DMS153 (cell line): Measurements from ENCODE around the gene SGCE.
"Not testable (repeated sequence)": the region's sequence is repeated elsewhere in the genome, so short reads cannot be mapped to it uniquely, and the experiment has no call there.

Experiments used
- DNase-seq: peaks from one replicate; lab custom pipeline; 2025; lab: John Stamatoyannopoulos, UW

The SGCE gene

DNA sequence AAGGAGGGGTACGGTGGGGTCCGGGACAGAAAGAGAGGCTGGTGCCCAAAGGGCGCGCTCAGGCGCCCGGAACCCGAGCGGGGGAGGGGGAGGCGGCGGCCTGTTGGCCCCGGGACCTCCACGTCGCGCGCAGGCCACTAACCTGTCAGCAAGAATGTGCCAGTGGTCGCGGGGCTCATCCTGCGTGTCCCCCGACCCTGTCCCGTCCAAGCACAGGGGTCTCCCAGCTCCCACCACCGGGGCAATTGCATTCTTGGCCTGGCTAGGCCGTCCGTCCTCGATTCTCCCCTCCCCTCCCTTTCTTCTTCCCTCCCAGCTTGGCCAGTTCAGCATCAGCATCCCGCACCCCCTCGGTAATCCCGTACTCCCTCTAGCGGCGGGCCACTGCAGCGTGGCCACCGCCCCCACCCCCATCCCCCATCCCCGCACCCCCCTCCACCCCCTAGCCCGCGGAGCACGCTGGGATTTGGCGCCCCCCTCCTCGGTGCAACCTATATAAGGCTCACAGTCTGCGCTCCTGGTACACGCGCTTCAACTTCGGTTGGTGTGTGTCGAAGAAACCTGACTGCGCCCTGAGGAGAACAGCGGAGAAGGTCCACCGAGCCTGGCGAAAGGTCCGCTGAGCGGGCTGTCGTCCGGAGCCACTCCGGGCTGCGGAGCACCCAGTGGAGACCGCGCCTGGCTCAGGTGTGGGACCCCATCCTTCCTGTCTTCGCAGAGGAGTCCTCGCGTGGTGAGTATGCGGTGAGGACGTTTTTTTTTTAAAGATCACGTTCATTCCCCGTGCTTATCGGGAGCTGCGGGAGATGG, at the start of gene SGCE:
SGCE (minus strand) TSS at position 286 of the 810 bp plus-strand sequence; CDS start at position 251, 35 bp downstream.
- DNase-seq, result peak; percentile 57

- DNase-seq, result not testable (repeated sequence)
Observed at GRCh38 chr7:94705155-94706021, 49.5 kb upstream of the SGCE start.

- peak; percentile 31 for DNase-seq
Observed at GRCh38 chr7:94701555-94701973, 45.6 kb upstream of the SGCE start.

GRCh38 chr7:94700926-94701554, 45.1 kb upstream of the SGCE start:
- DNase-seq, result peak; percentile 16

GRCh38 chr7:94698275-94698674, 42.3 kb upstream of the SGCE start:
- no peak for DNase-seq

DNA sequence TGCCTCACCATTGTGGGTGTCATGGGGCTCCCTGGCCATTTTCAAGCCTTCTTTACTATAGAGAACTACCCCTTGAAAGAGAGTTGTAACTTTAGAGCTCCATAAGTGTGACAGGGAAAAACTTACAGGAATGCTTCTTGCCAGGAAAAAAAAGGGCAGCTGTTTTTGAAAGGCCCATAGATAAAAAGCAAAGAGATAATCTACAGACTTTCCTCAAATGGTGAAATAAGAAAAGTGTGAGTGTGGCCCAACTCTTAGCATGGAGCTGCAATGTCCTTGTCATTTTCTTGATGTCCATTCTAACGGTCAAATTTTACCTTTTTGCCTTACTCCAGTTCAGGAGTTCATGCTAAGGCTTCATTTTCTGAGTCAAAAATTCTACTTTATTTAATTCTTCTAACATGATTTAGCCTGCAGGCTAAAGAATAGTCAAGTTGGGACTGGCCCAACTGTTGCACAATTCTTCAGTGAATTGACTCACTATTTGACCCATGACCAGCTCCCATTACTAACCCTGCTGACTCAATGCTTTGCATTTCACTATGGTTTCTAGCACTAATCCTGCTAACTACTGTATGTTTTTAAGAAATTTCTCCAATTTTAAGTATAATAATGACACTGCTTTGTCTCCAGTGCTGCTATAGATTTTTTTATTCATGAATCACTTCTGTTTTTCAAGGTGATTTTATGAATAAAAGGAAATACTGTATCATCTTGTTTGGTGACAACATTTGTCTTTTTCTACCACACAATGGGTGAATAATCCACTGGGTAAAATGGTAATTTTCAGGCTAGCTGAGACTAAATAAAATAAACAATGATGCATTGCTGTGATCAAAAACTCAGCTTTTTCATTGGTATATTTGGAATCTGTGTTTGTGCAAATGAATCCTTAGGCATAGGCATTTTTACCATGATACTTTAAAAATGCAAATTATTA, 41.4 kb upstream of the SGCE start:
- DNase-seq, result no peak

- DNase-seq, result no peak
Observed at GRCh38 chr7:94687810-94688209, 31.9 kb upstream of the SGCE start.

DNA sequence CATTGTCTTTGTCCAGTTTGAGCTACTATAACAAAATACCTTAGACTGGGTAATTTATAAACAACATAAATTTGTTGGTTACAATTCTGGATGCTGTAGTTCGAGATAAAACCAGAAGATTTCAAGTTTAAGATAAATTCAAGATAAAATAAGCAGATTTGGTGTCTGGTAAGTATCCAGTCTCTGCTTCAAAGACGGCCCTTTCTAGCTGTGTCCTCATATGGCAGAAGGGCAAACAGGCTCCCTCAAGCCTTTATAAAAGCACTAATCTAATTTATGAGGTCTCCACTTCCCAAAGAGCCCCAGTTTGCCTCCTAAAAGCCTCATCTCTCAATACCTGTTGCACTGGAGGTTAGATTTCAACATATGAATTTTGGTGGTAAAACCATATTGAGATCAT, 31.1 kb upstream of the SGCE start:
- no peak for DNase-seq

DNA sequence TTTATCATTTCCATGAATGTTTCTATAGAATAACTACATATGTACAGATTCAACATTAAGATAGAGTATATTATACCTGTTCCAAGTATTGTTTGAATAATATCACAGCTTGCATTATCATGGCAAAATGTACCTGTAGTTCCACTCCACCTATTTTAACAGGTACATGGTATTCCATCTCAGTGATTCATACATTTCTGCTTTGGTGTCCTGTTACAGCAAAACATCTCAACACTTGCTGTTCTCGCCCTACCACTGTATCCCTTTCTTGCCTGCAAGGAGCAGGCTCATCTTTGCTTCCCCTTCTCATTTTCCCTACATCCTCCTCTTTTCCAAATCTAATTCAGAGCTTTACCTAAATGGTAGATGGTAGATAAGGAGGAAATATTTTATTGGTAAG, 27.1 kb upstream of the SGCE start:
- no peak for DNase-seq

DNA sequence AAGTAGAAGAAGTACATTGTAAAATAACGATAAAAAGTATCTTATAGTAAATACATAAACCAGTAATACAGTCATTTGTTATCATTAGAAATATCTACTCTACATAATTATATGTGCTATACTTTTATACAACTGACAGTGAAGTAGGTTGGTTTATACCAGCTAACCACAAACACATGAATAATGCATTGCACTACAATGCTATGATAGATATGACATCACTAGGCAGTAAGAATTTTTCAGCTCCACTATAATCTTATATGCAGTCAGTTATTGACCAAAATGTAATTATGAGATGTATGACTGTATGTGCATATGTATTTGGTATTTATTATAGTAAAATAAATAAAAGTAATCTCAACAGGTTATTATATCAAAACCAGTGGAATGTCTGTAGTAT, 23.4 kb upstream of the SGCE start:
- DNase-seq, result no peak

DNA sequence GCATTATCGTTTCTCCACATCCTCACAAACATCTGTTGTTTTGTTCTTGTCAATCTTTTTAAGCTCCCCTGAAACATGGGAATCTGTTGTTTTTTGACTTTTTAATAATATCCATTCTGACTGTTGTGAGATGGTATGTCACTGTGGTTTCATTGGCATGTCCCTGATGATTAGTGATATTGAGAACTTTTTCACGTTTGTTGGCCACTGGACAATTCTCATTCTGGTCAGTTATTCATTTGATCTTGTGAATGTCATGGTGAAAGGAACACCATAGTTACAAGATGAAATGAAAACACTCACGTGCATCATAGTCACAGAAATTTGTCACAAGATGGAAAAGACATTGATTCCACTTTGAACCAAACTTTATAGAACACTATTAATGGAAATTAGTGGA, 20.5 kb upstream of the SGCE start:
- no peak for DNase-seq

- DNase-seq, result no peak
Observed at GRCh38 chr7:94675356-94675755, 19.4 kb upstream of the SGCE start.

DNA sequence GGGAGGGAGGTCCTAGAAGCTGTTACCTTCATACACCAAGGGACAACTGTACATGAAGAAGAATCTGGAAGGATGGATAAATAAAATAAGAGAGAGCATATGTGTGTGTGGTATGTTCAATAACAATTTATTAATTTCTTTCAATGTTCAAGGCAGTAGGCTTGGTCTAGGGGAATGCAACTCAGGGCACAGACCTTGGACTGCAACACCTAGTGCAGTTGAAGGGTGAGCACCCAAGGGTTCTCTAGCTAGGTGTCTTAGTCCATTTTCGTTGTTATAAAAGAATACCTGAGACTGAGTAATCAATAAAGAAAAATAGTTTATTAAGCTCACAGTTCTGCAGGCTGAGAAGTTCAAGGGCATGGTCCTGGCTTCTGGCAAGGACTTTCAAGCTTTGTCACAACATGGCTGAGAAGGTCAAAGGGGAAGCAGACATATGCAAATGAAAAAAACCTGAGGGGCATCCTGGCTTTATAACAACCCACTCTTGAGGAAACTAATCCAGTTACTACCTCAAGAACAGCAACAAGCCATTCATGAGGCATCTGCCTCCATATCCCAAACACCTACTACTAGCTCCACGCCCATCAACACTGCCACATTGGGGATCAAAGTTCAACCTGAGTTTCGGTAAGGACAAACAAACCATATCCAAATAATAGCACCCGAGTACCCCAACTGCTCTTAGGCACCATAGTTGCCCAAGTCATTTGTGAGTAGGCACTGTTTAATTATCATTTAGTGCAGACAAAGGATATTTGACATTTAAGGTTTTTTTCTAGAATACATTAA, 15.7 kb upstream of the SGCE start:
- DNase-seq, result no peak

- no peak for DNase-seq
Observed at GRCh38 chr7:94669773-94670495, 14.0 kb upstream of the SGCE start.

GRCh38 chr7:94666879-94667587, 11.1 kb upstream of the SGCE start:
- DNase-seq, result no peak

GRCh38 chr7:94665426-94665825, 9.5 kb upstream of the SGCE start:
- DNase-seq, result no peak

GRCh38 chr7:94664023-94664422, 8.1 kb upstream of the SGCE start:
- DNase-seq, result no peak

- no peak for DNase-seq
Observed at GRCh38 chr7:94662548-94662947, 6.6 kb upstream of the SGCE start.

DNA sequence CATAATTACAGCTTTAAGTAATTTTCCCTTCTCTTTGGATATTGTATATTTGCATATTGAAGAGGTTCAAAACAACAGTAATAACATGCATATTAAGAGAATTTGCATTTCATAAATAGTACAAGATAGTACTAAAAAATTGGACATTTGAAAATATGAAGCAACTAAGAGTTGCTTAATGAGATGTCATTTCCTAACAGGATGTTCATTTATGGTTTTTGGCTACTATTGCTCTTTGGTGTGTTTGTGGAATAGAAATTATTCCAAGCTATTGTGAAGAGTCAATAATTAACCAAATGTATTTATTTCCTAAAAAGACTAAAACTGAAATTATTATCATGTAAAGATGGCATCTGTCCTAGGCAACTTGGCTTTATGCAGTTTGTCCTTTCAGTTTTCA, 4.1 kb upstream of the SGCE start:
- no peak for DNase-seq
